ENCODE data around the gene CEP131.
A peak's percentile ranks its signal among the peaks of the same experiment; 100 is the strongest.

The CEP131 gene

GRCh38 chr17:81212365-81212764, 10.4 kb downstream of the CEP131 start:
- H3K36me3 ChIP-seq (ENCODE audit: control insufficient read depth in 2 of 2, insufficient read depth in 2 of 2, low read length in 2 of 2): no peaks in the 10 kb centered on the region
- H3K9me3 ChIP-seq (ENCODE audit: control insufficient read depth in 2 of 2, low read length in 2 of 2): no peaks in the 10 kb centered on the region
- no peak overlapping the region for H3K27ac ChIP-seq (ENCODE audit: low read depth in 2 of 2, low read length in 2 of 2)
- no peaks in the 10 kb centered on the region for H3K27me3 ChIP-seq (ENCODE audit: control insufficient read depth in 2 of 2, insufficient read depth in 2 of 2, low read length in 2 of 2)
- H3K9ac ChIP-seq (ENCODE audit: low read depth in 1 of 2, low read length in 2 of 2): no peak overlapping the region
- no peaks in the 10 kb centered on the region for H3K4me1 ChIP-seq (ENCODE audit: control insufficient read depth in 2 of 2, insufficient read depth in 2 of 2, low read length in 2 of 2)
- no peak overlapping the region for H3K4me3 ChIP-seq (ENCODE audit: low read length in 2 of 2)

DNA sequence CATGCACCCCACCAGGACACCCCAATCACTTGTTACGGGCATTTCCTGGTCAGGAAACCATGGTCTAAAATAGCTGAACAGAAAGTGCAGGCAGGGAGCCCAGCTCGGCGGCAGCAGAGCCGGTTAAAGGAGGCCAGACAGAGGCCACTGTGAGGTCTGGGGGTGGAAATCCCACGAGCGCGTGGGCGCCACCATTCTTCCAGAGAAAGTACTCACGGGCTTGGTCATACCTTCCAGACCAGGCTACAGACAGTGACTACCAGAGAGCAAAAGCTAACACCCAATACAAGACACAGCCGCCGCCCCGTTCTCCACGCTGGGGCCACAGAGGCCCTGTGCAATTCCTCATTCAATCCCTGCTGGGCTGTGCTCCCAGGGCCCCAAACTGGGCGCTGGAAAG, 11.9 kb downstream of the CEP131 start:
- no peaks in the 10 kb centered on the region for H3K9me3 ChIP-seq (ENCODE audit: control insufficient read depth in 2 of 2, low read length in 2 of 2)
- H3K36me3 ChIP-seq (ENCODE audit: control insufficient read depth in 2 of 2, insufficient read depth in 2 of 2, low read length in 2 of 2): no peaks in the 10 kb centered on the region
- H3K27ac ChIP-seq (ENCODE audit: low read depth in 2 of 2, low read length in 2 of 2): no peak overlapping the region
- no peaks in the 10 kb centered on the region for H3K27me3 ChIP-seq (ENCODE audit: control insufficient read depth in 2 of 2, insufficient read depth in 2 of 2, low read length in 2 of 2)
- H3K4me3 ChIP-seq (ENCODE audit: low read length in 2 of 2): no peak overlapping the region
- H3K9ac ChIP-seq (ENCODE audit: low read depth in 1 of 2, low read length in 2 of 2): no peak overlapping the region
- H3K4me1 ChIP-seq (ENCODE audit: control insufficient read depth in 2 of 2, insufficient read depth in 2 of 2, low read length in 2 of 2): no peaks in the 10 kb centered on the region

- no peaks in the 10 kb centered on the region for H3K36me3 ChIP-seq (ENCODE audit: control insufficient read depth in 2 of 2, insufficient read depth in 2 of 2, low read length in 2 of 2)
These were observed 12.3 kb downstream of the CEP131 start for GRCh38 chr17:81210466-81210865.

GRCh38 chr17:81209141-81209540, 13.6 kb downstream of the CEP131 start:
- H3K4me3 ChIP-seq (ENCODE audit: low read length in 2 of 2): no peak overlapping the region
- no peaks in the 10 kb centered on the region for H3K36me3 ChIP-seq (ENCODE audit: control insufficient read depth in 2 of 2, insufficient read depth in 2 of 2, low read length in 2 of 2)
- H3K27ac ChIP-seq (ENCODE audit: low read depth in 2 of 2, low read length in 2 of 2): no peak overlapping the region
- no peaks in the 10 kb centered on the region for H3K27me3 ChIP-seq (ENCODE audit: control insufficient read depth in 2 of 2, insufficient read depth in 2 of 2, low read length in 2 of 2)
- no peaks in the 10 kb centered on the region for H3K9me3 ChIP-seq (ENCODE audit: control insufficient read depth in 2 of 2, low read length in 2 of 2)
- H3K9ac ChIP-seq (ENCODE audit: low read depth in 1 of 2, low read length in 2 of 2): no peak overlapping the region
- H3K4me1 ChIP-seq (ENCODE audit: control insufficient read depth in 2 of 2, insufficient read depth in 2 of 2, low read length in 2 of 2): no peaks in the 10 kb centered on the region

More at GRCh38 chr17:81210466-81210865, 12.3 kb downstream of the CEP131 start:
- Histone ChIP-seq H3K27me3 (ENCODE audit: control insufficient read depth in 2 of 2, insufficient read depth in 2 of 2, low read length in 2 of 2) (no peaks in the 10 kb centered on the region), H3K9ac (ENCODE audit: low read depth in 1 of 2, low read length in 2 of 2) (no peak overlapping the region), H3K4me3 (ENCODE audit: low read length in 2 of 2) (no peak overlapping the region), H3K27ac (ENCODE audit: low read depth in 2 of 2, low read length in 2 of 2) (no peak overlapping the region), H3K4me1 (ENCODE audit: control insufficient read depth in 2 of 2, insufficient read depth in 2 of 2, low read length in 2 of 2) (no peaks in the 10 kb centered on the region), H3K9me3 (ENCODE audit: control insufficient read depth in 2 of 2, low read length in 2 of 2) (no peaks in the 10 kb centered on the region)

DNA sequence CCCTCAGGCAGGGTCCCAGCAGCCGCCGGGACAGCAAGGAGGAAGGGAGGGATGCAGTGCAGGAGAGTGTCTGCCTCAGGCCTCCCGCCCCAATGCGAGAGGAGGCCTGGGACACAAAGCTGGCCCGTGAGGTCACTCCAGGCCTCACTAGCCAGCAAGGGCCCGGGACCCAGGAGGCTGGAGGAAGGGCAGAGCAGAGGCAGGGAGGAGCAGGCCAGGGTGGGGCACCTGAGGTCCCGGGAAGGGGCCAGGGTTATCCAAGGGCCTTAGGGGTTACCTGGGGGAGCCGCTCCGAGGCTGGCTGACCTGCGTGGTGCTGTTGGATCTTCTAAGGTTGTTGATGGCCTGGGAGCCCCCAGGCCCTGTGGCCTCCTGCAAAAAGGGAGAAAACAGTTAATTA, 14.1 kb downstream of the CEP131 start:
- Histone ChIP-seq H3K27ac (ENCODE audit: low read depth in 2 of 2, low read length in 2 of 2) (no peak overlapping the region), H3K27me3 (ENCODE audit: control insufficient read depth in 2 of 2, insufficient read depth in 2 of 2, low read length in 2 of 2) (no peaks in the 10 kb centered on the region), H3K4me1 (ENCODE audit: control insufficient read depth in 2 of 2, insufficient read depth in 2 of 2, low read length in 2 of 2) (no peaks in the 10 kb centered on the region), H3K9ac (ENCODE audit: low read depth in 1 of 2, low read length in 2 of 2) (no peak overlapping the region), H3K9me3 (ENCODE audit: control insufficient read depth in 2 of 2, low read length in 2 of 2) (no peaks in the 10 kb centered on the region), H3K4me3 (ENCODE audit: low read length in 2 of 2) (no peak overlapping the region), H3K36me3 (ENCODE audit: control insufficient read depth in 2 of 2, insufficient read depth in 2 of 2, low read length in 2 of 2) (peaks cover 0 to 2% of the 10 kb centered on the region in 2 donors)

GRCh38 chr17:81207610-81208581, 14.9 kb downstream of the CEP131 start:
- Histone ChIP-seq H3K27ac (ENCODE audit: low read depth in 2 of 2, low read length in 2 of 2) (no peak overlapping the region), H3K9ac (ENCODE audit: low read depth in 1 of 2, low read length in 2 of 2) (peak overlapping the region in 1 of 2 donors; percentile 14), H3K9me3 (ENCODE audit: control insufficient read depth in 2 of 2, low read length in 2 of 2) (no peaks in the 10 kb centered on the region), H3K36me3 (ENCODE audit: control insufficient read depth in 2 of 2, insufficient read depth in 2 of 2, low read length in 2 of 2) (peaks cover 0 to 2% of the 10 kb centered on the region in 2 donors), H3K27me3 (ENCODE audit: control insufficient read depth in 2 of 2, insufficient read depth in 2 of 2, low read length in 2 of 2) (no peaks in the 10 kb centered on the region), H3K4me3 (ENCODE audit: low read length in 2 of 2) (no peak overlapping the region), H3K4me1 (ENCODE audit: control insufficient read depth in 2 of 2, insufficient read depth in 2 of 2, low read length in 2 of 2) (no peaks in the 10 kb centered on the region)

- Histone ChIP-seq H3K4me1 (ENCODE audit: control insufficient read depth in 2 of 2, insufficient read depth in 2 of 2, low read length in 2 of 2) (no peaks in the 10 kb centered on the region), H3K4me3 (ENCODE audit: low read length in 2 of 2) (no peak overlapping the region), H3K27me3 (ENCODE audit: control insufficient read depth in 2 of 2, insufficient read depth in 2 of 2, low read length in 2 of 2) (no peaks in the 10 kb centered on the region), H3K27ac (ENCODE audit: low read depth in 2 of 2, low read length in 2 of 2) (no peak overlapping the region), H3K9me3 (ENCODE audit: control insufficient read depth in 2 of 2, low read length in 2 of 2) (no peaks in the 10 kb centered on the region), H3K9ac (ENCODE audit: low read depth in 1 of 2, low read length in 2 of 2) (no peak overlapping the region), H3K36me3 (ENCODE audit: control insufficient read depth in 2 of 2, insufficient read depth in 2 of 2, low read length in 2 of 2) (peaks cover 0 to 2% of the 10 kb centered on the region in 2 donors)
These were observed 16.1 kb downstream of the CEP131 start for GRCh38 chr17:81206657-81207056.

GRCh38 chr17:81206166-81206565, 16.6 kb downstream of the CEP131 start:
- Histone ChIP-seq H3K27ac (ENCODE audit: low read depth in 2 of 2, low read length in 2 of 2) (no peak overlapping the region), H3K9me3 (ENCODE audit: control insufficient read depth in 2 of 2, low read length in 2 of 2) (no peaks in the 10 kb centered on the region), H3K9ac (ENCODE audit: low read depth in 1 of 2, low read length in 2 of 2) (no peak overlapping the region), H3K27me3 (ENCODE audit: control insufficient read depth in 2 of 2, insufficient read depth in 2 of 2, low read length in 2 of 2) (no peaks in the 10 kb centered on the region), H3K36me3 (ENCODE audit: control insufficient read depth in 2 of 2, insufficient read depth in 2 of 2, low read length in 2 of 2) (peaks cover 0 to 2% of the 10 kb centered on the region in 2 donors), H3K4me1 (ENCODE audit: control insufficient read depth in 2 of 2, insufficient read depth in 2 of 2, low read length in 2 of 2) (no peaks in the 10 kb centered on the region), H3K4me3 (ENCODE audit: low read length in 2 of 2) (no peak overlapping the region)

DNA sequence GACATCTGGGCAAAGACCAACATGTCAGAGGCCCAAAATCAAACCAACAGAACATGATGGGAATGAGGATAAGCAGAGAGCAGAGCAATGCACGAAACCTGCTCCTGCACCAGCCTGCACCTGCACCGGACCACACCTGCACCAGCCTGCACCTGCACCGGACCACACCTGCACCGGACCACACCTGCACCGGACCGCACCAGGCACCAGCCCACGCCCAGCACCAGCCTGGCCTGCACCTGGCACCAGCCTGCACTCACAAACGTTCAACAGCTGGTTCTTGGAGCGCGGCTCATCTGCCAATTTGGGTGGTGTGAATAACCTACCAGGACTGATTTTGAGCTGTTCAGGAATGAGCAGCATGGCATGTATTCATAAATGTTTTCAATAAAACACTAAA, 18.2 kb downstream of the CEP131 start:
- Histone ChIP-seq H3K27me3 (ENCODE audit: control insufficient read depth in 2 of 2, insufficient read depth in 2 of 2, low read length in 2 of 2) (no peaks in the 10 kb centered on the region), H3K9ac (ENCODE audit: low read depth in 1 of 2, low read length in 2 of 2) (no peak overlapping the region), H3K36me3 (ENCODE audit: control insufficient read depth in 2 of 2, insufficient read depth in 2 of 2, low read length in 2 of 2) (peaks cover 0 to 2% of the 10 kb centered on the region in 2 donors), H3K4me1 (ENCODE audit: control insufficient read depth in 2 of 2, insufficient read depth in 2 of 2, low read length in 2 of 2) (peaks cover 0 to 2% of the 10 kb centered on the region in 2 donors), H3K9me3 (ENCODE audit: control insufficient read depth in 2 of 2, low read length in 2 of 2) (no peaks in the 10 kb centered on the region), H3K4me3 (ENCODE audit: low read length in 2 of 2) (no peak overlapping the region), H3K27ac (ENCODE audit: low read depth in 2 of 2, low read length in 2 of 2) (no peak overlapping the region)

DNA sequence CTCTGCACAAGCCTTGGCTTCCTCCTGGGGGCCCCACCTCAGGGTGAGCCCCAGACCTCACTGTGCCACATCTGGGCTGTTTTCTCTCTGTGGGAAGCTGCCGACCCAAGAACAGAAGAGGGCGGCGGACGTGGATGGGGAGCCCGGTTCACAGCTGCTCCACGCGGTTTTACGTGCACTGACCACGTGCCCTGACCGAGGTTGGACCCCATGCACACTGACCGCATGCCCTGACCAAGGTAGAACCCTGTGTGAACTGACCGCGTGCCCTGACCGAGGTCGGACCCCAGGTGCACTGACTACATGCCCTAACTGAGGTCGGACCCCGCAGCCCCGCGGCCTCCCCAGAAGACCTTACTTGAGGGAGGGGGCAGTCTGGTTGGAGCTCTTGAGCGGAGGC, 19.6 kb downstream of the CEP131 start:
- no peaks in the 10 kb centered on the region for H3K9me3 ChIP-seq (ENCODE audit: control insufficient read depth in 2 of 2, low read length in 2 of 2)
- H3K27me3 ChIP-seq (ENCODE audit: control insufficient read depth in 2 of 2, insufficient read depth in 2 of 2, low read length in 2 of 2): no peaks in the 10 kb centered on the region
- H3K4me3 ChIP-seq (ENCODE audit: low read length in 2 of 2): no peak overlapping the region
- no peak overlapping the region for H3K9ac ChIP-seq (ENCODE audit: low read depth in 1 of 2, low read length in 2 of 2)
- H3K27ac ChIP-seq (ENCODE audit: low read depth in 2 of 2, low read length in 2 of 2): no peak overlapping the region
- peaks cover 0 to 2% of the 10 kb centered on the region in 2 donors for H3K4me1 ChIP-seq (ENCODE audit: control insufficient read depth in 2 of 2, insufficient read depth in 2 of 2, low read length in 2 of 2)
- H3K36me3 ChIP-seq (ENCODE audit: control insufficient read depth in 2 of 2, insufficient read depth in 2 of 2, low read length in 2 of 2): peaks cover 0 to 3% of the 10 kb centered on the region in 2 donors

Measured in mucosa of rectum (tissue), 2 donors.